ENCODE measurements around the gene SEMA3A. TPM values are rescaled to one million over a fixed set of nuclear protein-coding genes. Genes with fewer than 3 reads are reported as not detected.

SEMA3A gene
- polyA plus RNA-seq, 1 donor, result 24.0 TPM

DNA sequence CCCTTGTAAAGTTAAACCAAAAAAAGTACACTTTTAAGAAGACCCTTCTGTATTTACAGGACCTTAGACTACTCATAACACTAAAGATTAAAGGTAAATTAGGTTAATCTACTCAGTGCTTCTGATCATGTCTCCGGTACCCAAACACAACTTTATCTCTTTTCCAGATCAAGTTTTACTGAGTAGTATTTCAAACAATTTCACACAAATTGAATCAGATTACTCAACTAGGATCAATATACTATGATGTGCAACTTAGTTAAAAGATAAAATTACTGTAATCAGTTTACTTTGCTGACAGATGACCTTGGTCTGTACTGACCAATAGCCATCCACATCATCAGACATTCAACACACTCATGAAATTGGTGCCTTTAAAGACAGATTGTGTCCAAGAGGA lies 191.4 kb downstream of the SEMA3A start:
- DNase-seq, result no peak

DNA sequence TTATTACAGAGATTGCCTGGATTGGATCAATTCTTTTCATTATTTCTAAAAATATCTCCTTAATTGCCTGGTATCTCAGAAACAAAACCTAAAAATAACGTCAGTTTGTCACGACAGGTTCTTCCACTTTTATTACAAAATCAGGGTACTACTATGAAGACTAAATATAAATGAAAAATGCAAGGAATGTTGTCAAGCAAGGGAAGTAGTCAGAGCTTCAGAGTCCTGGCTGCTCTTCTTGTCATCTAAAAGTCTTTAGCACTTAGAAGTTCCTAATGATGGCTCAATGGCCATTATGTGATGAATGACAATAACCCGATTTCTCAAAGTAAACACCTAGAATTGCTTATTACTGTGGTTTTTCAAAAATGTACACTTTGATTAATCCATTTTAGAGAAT lies 192.2 kb downstream of the SEMA3A start:
- DNase-seq, result no peak

DNA sequence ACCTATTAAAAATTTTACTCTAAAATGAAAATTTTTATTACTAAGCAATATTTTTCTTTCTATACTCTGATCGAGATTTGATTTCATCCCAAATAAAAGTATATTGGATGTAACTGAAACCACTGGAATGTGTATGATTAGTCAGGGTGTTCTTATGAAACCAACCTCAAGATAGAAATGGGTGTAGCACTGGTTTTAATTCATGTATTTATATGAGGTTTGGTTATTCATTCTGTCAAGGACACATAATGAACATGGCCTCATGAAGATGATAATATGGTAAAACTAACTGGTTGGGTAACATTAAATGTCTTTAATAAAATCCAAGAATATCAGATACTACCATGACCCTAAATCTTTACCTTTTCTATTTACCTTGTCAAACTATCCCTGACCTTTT lies 197.7 kb downstream of the SEMA3A start:
- no peak for DNase-seq

DNA sequence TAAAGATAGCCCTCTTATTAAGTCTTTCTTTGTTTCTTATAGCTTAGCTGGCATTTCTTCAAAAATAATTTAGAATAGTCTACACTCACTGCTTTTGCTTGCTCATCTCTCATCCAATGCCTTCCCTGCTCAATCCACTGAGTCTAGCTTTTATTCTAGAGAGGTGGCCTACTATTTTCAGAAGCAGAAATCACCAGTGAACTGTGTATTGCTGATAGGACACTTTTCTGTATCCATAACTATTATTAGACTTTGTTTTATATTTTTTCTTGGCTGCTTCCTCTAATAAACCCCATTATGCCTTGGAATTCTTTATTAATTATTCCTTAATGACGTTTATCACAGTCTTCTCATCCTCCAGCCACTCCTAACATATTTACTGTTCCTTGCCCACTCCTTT lies 206.8 kb downstream of the SEMA3A start:
- DNase-seq, result no peak

DNA sequence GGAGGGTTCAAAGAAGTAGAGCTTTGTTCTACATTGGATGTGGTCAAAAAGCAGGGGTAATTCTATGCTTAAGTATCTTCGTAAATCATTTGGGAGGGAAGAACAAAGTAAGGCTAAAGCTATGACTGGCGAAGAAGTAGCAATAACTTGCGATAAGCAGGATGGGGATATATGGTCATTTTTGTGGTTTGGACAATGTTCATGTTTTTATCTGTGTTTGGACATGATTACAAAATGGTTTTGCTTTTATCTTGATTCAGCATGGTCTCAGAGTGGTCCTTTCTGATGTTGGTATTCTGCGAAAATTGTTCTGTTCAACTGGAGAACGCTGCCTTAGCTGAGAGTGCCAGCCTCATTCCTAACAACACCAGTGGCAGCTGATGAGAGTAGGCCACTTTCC lies 208.8 kb downstream of the SEMA3A start:
- DNase-seq, result no peak

DNA sequence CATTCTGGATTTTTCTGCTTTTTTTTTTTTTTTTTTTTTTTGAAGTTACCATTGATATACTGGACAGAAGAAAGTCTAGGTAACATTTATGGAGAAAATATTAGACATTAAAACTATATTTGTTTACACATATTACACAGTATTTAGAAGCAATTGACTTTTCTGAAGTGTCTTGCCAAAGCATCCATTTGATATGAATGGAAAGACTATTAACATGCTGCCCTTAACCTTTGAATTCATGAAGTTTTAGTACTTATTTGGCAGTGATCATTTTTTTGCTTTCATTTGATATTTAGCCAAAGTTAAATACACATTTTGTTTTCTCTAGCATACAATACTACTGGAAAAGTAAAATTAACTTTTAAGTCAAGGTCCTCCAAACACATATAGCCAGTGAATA lies 210.0 kb downstream of the SEMA3A start:
- DNase-seq, result no peak

DNA sequence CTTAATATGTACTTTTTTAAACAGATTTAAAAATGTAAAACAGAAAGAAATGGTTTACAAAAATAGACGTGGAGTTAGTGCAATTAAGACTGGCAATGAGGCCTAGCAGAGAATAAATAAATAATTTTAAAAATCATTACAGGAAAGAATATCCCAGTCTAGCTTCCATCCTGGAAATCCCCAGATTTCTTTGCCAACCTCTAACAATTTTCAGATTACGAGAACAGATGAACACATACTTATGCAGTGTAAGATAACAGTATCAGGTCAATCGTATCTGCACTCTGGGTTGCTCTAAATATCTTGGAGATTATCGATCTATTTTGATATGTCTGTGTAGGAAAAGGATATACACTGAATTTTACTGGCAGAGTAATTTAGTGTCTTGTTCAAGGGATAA lies 210.5 kb downstream of the SEMA3A start:
- DNase-seq, result no peak

DNA sequence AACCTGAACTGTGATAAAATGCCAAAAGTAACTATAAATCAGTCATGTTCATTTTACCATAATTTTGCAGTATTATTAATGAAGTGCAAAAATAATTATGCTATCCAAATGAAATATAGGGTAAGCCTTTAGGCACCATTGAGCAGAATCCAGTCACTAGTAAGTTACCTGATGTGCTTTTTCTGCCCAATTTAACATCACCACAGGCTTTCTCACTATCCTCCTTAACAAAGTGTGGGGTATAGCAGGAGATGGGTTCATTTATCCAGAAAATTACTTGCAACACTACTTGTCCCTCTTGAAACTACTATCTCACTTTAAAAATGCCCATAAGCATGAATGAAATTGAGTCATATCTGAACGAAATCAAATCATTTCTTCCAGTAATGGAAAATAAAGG lies 211.0 kb downstream of the SEMA3A start:
- no peak for DNase-seq

DNA sequence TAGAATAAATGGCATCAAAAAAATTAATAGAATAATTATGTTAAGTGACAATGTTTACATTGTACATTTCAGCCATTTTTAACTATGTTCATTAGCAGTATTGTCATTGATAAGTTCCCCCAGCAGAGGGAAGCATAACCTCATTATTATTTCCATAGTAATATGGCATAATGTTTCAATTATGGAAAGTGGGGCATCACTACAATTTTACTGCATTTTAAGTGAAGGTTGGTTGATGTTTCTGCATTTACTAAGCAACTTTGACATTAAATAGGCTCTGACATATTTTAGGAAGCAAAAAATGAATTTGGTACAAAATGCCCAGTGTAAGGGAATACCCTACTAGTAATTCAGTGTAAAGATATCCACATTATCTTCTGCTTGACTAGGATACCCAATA lies 218.3 kb downstream of the SEMA3A start:
- DNase-seq, result peak; percentile 36

DNA sequence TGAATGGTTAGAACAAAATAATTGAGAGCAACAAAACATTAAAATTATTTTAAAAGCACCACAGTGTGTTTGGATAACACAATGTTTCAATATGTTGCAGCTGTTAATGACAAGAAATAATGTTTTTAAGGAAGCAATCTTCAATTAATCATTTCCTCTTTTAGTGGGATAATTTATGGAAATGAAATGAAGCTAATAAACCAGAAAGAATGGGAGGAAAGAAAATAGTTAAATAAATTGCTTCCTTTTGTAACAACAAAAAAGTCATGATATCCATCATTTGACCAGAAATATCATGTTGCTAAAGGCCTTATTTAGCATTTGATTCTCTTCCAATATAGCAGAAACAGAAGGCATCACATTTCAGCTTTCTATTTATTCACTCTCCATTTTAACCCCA lies 224.5 kb downstream of the SEMA3A start:
- no peak for DNase-seq

DNA sequence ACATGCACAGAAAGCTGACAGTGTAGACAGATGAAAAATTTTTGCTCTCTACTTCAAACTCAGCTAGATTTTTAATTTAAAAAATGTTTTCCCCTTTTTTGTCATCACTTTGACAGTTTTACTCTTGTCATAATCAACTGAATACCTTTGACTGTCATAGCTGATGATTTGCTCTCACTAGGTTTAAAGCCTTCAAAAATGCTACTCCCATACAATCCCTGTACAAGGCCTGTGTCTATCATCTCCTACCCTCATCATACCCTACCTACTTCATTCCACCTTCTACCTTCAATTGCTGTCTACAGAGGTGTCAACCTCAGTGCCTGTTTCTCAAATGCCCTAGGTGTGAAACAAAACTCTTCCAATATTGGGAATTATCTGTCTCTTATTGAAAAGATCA lies 230.3 kb downstream of the SEMA3A start:
- no peak for DNase-seq

DNA sequence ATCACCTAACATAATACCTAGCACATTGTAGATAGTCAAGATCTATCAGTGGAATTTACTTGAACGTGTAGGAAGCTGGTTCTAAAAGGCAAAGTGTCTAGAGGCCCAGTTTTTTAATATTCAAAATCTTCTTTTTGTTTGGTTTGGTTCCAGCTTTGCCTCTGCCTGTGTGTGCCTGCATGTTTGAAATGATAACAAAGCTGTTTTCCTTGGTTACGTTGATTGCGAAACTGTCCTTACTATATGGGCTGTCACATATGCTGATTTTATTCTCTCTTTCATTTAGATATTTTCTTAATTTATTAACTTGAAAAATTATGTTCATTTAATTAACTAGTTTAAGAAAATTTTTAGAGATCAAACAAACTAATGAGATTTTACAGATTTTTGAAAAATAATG lies 237.3 kb downstream of the SEMA3A start:
- DNase-seq, result no peak

DNA sequence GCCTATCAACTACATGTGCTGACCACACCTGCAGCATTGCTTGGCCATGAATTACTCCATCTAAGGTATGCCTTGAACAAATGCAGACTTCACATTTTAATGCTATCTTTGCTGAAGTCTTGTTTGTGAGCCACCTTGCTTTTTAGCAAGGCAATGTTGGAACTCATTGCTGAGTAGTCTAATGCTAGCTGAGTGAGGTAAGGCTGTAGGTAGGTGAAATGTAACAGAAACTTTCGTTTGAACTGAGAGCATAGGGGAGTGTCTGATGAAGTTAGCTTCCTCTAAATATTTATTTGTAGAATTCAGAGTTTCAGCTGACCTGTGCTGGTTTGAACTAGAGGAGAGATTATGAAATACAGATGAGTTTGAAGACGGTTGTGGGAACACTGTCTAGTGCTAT lies 238.5 kb downstream of the SEMA3A start:
- DNase-seq, result no peak

DNA sequence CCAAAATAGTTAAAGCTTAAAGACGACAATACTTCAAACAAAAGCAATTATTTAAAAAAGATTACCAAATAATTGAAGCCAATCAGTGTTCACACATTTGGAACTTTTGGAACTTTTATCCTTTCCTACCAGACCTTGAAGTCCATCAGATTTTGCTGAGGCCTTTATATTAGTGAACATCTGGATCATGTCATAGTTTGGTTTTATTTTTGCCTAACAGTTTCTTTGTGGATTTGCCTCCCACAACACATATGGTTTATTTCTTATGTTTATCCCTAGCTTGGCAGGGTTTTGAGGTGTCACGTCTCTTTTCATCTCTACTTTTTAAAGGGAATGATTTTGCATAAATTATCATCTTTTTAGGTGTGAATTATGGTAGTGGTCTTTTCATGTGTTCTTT lies 242.4 kb downstream of the SEMA3A start:
- DNase-seq, result no peak

DNA sequence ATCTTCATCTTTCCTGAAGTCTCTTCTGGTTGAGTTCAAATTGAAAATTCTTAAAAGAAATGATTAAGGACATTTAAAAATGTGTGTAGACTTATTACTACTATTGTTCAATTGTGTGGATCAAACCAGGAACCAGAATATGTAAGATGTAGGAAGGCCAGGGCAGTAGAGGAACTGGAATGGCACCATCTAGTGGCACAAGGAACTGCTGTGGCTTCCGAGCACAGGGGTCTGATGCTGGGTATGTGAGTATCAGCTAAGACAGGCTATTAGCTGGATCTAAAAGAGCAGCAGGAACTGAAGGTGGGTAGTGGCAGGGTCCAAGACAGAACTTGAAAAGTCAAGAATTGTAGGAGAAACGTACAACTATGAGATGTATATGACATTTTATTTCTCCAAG lies 247.3 kb downstream of the SEMA3A start:
- DNase-seq, result no peak

DNA sequence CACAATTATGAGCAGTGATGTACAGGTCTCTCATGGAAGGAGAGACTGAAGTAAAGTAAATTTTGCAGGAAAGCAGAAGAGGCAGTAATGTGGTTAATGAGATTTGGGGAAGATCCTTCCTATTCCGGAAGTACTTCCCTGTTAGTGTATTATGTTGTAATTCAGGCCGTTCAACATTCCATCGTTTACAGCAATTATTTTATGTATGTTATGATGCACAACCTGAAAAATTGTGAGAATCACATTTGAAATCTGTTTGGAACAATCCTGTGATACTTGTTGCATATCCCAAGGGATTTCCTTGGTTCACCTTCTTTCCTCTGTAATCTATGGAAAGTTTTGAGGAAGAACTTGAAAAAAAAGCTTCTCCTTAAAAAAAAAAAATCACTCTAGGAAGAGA lies 247.8 kb downstream of the SEMA3A start:
- DNase-seq, result no peak

DNA sequence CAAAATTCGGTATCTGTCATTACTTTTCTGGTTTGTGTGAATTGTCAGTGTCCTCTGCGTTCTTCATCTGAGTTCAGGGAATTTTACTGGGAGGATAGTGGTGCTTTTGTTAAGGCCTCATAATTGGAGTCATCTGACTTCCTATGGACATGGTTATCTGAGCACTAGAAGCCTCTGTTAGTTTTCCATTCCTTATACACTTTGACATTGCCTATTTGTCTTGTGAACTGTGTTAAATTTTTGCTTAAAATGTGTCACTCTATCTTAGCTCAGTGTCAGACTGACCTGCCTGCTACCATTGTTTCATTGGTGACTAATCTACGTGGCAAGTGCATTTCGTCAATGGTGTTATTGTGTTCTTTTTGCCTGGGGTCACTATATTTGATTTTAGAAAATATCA lies 253.3 kb downstream of the SEMA3A start:
- DNase-seq, result no peak

DNA sequence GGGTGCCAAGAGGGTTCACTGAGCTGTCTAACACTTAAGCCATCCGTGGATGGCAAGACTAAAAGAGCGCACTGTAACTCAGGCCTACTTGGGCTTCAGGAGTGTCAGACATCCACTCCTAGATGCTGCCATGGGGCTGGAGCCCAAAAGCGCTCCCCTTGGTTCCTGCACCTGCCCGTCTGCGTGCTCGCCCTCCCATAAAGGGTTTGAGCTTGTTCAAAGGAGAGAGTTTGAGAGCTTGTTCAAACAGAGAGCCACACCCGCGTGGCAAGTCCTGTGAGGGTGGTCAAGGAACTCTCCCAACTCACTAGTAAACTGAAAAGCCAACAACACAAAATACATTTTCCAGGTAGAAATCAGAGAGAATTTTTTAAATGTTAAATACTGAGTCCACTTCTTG lies 256.7 kb downstream of the SEMA3A start:
- no peak for DNase-seq

DNA sequence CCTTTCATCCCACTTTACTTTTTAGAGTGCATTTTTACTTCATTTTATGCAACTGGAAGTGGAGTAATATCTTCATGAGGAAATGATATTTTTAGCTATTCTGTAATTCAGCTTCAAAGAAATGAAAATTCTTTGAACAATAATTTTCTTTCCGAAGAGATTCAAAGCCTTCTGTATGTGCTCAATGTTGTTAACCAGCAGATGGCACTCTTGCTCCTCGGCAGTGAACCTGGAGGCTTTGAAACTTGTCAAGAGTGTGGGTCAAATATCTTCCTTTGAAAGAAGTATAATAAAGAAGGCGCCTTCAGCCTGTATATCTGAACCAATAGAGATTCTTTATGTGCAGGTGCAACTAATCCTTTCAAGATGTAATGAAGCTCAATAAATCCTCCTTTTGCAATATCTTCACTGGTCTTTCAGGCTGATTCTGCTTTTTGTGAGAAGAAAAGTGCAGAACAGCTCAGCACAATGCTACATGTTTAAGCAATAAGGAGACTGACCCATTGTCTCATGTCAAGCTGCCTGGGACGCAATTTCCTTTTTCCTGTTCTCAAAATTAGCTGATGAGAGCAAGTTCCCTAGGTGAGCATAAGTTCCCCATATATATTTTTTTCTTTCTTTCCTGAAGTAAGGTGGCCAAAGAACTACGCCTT lies 258.4 kb downstream of the SEMA3A start:
- DNase-seq, result peak; percentile 71

DNA sequence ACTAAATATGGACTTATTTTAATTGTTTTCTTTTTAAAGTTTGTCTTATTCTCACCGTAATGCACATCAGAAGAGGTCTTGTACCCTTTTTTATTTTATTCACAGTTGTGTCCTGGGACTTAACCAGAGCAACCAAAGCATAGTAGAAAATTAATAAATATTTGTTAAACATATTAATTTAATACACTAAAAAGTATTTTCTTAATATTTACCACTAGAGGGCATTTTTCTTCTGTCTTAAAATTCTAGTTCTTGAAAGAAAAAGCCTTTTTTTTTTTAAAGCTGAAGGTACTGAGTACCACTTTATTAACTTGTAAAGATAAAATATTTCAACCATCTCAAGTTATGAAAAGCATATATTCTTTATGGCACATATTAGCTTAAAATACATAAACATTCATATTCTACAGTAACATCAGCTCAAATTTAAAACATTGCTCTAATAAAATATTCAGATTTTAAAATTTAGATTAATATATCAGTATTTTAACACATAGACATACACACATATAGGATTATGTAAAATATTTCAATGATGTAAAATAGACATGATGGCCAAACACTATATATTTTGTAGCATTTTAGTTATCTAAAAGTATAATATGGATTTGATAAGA lies 260.4 kb downstream of the SEMA3A start:
- no peak for DNase-seq

DNA sequence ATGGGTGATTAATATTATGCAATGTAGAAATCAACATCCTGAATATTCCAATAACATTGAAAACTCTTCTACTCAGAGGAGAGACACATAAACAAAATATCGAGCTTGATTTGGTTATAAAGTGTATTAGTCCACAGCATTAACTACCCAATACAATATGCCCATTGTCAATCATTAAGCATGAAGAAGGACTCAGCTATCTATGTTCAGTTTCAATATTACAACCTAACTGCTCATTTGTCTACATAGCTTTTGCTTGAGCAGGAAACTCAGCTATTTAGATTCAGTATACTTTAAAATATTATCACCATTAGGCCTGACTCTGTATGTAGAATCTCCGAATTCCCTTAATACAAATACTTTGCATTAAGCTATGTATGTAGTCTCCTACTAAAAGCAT lies 262.6 kb downstream of the SEMA3A start:
- no peak for DNase-seq

DNA sequence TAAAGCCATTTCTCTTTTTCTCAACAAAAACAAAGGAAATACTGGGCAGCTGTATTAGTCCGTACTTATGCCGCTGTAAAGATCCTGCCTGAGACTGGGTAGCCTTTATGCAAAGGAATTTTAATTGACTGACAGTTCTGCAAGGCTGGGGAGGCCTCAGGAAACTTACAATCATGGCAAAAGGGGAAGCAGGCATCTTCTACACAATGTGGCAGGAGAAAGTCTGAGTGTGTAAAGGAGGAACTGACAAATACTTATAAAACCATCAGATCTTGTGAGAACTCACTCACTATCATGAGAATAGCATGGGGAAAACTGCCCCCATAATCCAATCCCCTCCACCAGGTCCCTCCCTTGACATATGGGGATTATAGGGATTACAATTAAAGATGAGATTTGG lies 264.3 kb downstream of the SEMA3A start:
- no peak for DNase-seq

DNA sequence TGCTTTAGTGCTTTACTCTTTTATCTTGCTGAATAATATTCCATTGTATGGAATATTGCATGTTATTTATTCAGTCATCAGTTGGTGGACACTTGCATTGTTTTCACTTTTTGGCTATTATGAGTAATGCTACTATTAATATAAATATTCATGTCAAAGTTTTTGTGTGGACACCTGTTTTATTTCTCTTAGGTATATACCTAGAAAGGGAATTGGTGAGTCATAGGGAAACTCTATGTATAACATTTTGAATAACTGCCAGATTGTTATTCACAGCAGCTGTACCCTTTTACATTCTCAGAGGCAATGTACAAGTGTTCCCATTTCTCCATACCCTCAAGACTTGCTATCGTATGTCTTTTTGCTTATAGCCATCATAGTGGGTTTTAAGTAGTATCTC lies 268.7 kb downstream of the SEMA3A start:
- DNase-seq, result no peak

DNA sequence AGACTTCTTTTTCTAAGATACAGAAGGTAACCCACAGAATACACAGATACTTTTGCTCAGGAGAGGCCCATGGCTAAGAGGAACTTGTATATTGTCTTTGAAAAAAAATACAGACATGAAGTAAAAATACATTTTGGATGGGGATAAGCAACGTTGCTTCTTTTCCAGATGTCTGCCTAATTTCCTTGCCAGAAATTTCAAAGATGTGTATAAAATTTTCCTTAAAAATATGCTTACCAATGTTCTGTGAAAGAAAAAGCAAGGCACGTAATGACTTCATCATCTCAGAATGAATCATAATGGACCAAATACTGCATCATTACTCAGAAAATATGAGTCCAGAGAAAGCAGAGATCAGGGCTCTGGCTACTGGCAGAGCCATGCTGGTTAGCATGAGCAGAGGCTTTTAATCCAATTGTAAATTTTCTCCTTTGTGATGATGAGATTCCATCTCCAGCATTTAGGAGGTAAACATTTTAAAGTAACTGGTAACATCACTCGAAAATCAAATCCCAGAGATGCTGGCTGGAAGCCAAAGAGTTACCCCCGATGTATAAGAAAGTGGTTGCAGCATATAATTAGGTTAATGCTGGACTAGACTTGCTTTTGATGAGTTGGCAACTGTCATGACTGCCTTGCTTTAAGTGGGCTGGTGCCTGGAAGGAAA lies 272.5 kb downstream of the SEMA3A start:
- DNase-seq, result peak; percentile 69
